GM18907 (cell line): ENCODE measurements around the gene CBFA2T2.
"Not testable (repeated sequence)": the region's sequence is repeated elsewhere in the genome, so short reads cannot be mapped to it uniquely, and the experiment has no call there.

Source experiments
- ATAC-seq: cut with Tn5 transposase; IDR thresholded peaks from one replicate; pipeline ENCODE4 v1.9.1; 2021; ENCODE audit warnings: mild to moderate bottlenecking, moderate library complexity; ENCODE audit not compliant: unreplicated experiment

The CBFA2T2 gene

DNA sequence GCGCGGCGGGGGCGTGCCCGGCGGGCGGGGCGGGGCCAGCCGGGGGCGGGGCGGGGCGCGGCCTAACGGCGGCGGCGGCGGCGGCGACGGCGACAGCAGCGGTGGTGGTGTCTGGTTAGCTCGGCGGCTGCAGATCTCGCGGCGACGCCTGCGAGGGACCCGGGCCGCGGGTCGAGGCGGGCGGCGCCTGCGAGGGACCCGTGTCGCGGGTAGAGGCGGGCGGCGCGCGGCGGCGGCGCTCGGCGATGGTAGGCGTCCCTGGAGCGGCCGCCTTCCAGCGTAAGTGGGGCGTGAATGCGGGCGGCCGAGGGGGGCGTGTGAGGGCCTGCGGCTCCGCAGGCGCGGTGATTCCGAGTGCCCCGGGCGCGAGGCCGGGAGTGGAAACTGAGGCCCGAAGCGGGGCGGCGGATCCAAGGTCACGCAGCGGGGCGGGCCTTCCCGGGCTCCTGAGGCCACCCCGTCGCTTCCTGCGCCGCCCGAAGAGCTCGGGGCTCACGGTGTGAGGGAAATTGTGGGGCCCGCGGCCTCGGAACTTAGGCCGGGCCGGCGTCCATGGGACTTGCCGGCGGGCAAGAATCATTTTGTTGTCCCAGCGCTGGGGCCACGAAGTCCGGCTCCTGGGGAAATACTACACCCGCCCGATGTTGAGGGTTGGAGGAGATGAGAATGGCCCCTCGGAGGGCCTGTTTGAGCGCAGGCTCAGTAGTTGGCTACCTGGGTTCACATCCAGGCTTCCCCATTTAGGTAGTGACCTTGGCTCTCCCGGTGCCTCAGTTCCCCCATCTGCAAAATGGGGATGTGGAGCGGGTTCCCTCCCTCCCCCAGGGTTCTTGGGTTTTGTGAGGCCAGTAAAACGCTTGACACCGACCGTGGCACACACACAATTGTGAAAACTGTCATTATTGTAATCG is at the start of gene CBFA2T2:
Gene CBFA2T2 (plus strand): TSS at position 74 of the 911 bp plus-strand sequence. CDS start 172 bp downstream, at position 246.
- peak; percentile 60 for ATAC-seq

DNA sequence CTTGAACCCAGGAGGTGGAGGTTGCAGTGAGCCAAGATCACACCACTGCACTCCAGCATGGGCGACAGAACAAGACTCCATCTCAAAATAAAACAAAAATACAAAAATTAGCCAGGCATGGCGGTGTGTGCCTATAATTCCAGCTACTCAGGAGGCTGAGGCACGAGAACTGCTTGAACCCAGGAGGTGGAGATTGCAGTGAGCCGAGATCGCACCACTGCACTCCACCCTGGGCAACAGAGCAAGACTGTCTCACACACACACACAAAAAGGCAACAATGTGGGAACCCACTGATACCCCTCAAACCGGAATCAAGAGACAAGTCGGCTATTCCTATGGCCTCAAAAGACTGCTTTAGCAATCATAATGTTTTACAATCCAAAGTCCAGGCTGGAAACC is 49.3 kb upstream of the CBFA2T2 start:
- not testable (repeated sequence) for ATAC-seq

DNA sequence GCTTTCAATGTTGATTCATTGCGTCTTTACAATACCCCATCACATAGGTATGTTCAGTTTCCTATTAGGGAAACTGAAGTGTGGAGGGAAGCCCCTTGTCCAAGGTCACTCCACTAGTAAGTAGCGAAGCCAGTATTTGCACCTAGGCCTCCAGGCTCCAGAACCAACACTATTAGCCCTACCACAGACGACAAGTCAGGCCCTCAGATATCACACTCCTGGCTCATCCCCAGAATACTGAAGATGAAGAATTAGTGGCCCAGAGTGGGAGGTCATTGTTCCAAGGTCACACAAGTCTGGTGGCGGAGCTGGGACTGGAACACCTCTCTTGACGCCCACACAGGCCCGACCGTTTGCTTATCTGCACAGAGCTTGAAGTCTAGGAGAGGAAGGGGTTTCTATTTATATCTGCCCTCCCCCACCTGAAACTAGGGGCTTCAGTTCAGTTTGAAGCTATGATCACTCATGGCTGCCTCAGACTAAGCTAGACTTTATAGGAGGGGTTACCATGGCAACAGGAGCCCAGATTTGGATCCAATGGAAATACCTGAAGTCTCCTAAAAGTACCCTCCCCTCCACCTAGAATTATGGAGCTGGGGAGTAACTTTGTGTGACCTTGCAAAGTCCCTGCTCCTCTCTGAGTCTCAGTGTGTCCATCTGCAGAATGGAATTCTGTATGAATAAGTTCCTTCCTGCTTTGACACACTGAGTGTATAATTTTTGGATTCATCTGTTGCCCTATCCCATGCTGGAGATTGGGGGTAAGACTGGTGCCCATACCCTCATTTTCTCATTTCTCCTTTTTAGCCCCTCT is 48.5 kb upstream of the CBFA2T2 start:
- no peak for ATAC-seq

DNA sequence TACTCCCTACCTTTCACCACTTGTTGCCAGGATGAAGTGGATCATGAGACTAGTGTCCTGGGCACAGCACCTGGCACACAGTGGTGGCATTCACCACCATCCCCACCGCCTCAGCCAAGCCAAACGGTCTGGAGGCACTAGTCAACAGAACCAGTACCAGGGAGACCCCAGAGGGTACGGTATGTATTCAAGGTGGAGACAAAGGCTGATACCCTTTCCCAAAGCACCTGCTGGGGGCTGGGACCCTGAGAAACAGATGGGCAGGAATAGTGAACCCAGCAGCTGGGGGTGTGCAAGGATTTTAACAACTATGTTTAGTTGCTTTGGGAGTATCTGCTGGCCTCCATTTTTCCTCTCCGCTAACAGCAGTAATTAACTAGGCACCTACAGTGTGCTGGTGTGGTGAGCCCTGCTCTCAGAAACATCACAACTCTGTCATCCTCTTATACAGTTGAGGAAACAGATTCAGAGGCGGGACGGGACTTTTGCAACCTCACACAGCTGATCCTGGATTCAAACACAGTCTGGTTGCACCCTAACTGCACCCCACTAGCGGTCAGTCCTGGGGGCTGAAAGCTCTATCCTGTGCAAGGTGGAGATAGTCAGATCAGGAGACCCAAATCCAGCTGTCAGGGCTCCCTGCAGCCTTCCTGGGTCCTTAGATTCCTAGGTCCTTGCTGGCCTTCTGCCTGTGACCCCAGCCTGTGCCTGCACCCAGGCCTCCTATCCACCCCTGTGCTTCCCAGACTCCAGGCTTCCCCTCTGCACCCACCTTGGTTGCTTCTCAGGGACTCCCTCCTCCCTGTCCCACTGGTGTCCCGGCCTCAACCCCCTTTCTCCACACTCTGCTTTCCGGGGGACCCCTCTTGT is 47.5 kb upstream of the CBFA2T2 start:
- no peak for ATAC-seq

DNA sequence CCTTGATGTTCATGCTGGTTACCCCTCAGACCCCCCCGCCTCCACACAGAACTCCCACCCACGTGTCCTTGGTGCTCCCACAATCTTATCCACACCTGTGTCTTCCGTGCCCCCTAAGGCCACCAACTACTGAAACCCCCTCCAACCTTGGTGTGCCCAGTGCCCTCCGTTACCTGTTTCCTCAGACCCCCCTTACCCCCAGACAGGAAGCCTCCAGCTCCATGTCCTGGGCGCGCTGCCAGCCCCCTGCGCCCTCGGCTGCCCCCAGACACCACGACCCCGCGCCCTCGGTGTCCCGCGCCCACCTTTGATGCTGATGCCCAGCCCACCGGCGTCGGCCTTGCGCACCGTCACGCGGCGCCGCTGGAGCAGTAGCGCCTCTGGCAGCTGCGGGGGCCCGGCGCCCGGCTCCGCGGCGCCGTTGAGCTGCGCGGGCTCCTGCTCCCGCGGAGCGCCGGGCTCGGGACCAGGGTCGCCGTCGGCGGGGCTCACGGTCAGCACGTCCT is 46.8 kb upstream of the CBFA2T2 start:
- peak; percentile 15 for ATAC-seq

DNA sequence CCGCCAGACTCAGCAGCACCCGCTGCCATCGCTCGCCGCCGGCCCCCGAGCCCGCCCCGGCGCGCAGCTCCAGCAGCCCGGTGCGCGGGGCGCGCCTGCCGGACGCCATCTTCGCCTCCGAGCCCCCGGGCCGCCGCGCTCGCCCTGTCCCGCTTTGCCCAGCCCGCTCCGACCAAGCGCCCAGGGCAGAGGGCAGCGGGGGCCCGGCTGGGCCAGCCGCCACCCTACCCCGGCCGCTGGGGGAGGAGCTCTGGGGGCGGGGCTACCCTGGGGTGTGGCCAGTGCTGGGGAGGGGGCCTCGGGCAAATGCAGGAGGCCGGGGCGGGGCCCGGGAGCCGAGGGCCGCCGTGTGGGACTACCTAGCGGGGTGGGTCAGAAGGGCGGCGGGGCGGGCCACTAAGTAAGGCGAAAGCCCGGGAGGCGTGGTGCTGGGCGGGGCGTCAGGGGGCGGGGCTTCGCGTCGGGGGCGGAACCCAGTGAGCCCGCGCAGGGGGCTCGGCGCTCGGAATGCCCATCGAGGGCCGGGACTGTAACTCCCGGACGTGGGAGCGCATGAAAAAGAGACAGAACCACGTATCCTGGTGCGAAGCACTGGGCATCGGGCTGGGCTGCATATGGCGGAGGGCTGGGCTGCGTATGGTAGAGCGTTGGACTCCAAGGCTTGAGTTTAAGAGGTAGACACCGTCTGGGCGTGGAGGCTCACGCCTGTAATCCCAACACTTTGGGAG is 46.2 kb upstream of the CBFA2T2 start, which contains the start of gene SNTA1:
Gene SNTA1 (minus strand): TSS at position 252 of the 728 bp plus-strand sequence. CDS start 143 bp downstream, at position 109.
- peak; percentile 75 for ATAC-seq

DNA sequence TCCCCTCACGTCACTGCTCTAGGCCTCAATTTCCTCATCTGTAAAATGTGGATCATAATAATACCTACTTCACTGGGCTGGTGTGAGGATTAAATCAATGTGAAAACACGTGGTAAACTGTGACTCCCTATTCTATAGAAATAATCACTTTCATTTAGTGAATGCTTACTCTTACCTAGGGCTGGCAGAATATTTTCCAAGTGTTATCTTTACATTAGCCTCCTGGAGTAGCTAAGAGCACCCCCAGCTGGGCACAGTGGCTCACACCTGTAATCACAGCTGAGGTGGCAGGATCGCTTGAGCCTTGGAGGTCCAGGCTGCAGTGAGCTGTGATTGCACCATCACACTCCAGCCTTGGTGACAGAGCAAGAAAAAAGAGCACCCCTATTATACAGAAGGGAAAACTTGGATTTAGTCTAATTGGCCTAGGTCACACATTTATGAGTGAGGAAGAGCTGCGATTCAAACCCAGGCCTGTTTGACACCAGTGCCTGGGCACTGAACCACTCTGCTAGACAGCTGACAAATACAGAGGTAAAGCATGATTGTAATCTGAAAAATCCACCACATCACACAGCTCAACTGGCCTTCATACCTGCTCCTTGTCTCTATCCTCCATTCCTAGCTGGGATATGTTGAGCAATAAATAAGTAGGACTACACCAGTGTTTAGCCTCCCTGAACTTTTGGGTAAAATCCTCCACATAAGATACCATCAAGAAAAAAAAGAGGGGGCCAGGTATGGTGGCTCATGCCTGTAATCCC is 44.9 kb upstream of the CBFA2T2 start:
- ATAC-seq: no peak

DNA sequence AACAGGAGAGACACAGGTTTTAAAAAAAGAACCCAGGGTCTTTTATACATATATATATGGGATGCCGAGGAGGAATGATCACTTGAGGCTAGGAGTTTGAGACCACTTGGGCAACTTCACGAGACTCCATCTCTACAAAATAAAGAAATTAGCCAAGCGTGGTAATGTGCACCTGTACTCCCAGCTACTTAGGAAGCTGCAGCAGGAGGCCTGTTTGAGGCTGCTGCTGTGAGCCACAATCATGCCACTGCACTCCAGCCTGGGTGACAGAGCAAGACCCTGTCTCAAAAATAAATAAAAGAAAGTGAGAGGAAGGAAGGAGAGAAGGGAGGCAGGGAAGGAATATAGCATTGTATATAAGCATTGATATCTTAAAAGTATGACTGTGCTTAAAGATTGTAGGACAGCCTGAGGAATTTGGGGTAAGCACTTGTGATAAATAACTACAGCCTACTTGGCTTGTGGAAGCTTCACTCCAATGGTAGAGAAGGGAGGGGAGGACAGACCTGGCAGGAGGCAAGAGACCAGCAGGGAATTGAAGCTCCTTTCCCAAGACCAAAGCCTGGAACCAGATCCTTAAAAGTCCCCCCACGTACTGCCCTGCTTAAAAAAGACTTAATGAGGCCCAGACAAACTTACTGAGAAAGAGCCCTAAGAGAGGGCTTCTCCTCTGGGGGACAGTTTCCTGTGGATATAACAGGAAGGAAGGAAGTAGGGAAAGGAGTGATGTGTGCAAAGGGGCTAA is 43.8 kb upstream of the CBFA2T2 start:
- ATAC-seq: no peak

DNA sequence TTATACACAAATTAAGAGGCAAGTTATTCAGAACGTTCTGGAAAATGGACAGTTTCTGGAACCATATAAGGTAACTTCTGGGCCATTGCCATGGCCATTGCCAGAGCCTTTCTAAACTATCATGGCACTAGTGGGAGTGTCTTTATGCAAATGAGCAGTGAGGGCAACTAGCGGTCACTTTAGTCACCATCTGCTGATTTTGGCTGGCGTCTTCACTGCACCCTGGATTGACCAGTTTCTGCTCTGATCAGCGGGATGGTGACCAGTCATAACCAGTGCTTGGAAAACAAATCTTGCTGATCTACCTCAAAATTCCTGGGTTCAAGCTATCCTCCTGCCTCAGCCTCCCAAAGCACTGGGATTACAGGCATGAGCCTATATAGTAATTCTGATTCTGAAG is 39.0 kb upstream of the CBFA2T2 start:
- ATAC-seq: no peak

DNA sequence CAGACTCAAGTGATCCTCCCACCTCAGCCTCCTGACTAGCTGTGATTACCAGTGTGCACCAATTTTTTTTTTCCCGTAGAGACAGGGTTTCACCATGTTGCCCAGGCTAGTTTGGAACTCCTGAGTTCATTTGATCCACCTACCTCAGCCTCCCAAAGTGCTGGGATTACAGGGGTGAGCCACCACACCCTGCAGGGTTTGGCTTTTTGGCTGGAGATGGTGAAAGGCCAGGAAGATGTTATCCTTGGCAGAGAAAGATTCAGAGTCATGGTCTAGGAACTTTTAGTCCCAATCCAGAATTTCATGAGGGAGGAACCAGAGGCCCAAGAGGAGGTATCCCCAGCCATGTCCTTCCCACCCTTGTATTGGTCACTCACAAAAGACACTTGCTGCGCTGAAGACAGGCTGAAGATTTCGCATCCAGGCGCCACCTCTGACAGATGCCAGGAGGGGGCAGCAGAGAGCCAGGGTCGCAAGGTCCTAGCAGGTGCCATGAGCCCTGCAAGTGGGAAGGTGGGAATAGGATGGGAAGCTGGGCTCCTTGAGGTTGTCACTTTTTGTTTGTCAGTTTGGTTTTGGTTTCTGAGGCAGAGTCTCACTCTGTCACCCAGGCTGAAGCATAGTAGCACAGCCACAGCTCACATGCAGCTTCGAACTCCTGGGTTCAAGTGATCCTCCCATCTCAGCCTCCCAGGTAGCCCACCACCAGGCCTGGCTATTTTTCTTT is 32.8 kb upstream of the CBFA2T2 start:
- ATAC-seq: peak; percentile 61

DNA sequence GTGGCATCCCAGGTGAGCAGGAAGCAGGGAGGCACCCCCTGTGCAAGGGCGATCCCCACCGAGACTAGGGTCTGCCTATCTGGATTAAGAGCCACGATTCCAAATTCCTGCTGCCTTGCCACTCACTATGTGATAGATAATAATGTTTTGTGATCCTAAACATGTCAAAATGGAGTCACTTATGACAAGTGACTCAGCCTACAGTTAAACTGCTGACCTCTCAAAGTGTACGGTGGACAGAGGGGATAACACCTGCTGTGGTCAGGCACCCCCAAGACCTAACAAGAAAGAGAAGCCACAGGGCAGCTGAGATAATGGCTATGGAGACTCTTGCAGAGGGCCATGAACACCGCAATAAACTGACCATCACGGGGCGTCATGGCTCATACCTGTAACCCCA is 30.3 kb upstream of the CBFA2T2 start:
- ATAC-seq: no peak

DNA sequence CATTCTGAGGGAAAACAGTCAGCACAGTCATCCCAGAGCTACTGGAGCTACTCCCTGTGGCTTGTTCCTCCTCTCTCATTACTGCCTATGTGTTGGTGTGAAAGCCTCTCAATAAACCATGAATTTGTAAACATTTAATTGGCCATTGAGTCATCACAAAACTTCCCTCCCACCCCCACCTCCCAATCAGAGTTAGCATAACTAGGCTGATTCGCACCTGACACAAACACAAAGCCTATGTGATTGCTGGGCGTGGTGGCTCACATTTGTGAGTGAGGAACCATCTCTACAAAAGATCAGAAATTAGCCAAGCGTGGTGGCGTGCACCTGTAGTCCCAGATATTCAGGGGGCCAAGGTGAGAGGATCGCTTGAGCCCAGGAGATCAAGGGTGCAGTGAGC is 29.2 kb upstream of the CBFA2T2 start:
- ATAC-seq: no peak

DNA sequence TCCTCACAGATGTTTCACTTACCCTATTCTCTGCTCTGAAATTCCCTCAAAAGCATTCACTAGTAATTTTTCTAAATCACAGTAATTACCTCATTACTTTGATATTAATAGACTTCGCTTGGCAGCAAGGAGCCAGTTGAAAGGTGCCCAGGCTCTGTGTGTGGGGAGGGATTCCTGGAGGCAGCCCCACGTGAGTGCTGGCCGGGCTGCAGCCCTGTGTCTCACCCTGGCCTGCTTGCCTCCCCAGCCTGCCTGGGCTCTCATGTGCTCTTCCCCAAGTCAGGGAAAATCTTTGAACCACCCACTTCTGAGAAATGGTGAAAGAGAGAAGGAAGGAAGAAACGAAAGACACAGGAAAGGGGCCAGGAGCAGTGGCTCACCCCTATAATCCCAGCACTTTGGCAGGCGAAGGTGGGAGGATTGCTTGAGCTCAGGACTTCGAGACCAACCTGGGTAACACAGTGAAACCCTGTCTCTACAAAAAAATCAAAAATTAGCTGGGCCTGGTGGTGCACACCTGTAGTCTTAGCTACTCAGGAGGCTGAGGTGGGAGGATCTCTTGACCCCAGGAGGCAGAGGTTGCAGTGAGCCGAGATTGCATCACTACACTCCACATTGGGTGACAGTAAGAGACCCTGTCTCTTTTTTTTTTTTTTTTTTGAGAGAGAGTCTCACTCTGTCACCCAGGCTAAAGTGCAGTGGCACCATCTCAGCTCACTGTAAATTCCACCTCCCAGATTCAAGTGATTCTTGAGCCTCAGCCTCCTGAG is 26.4 kb upstream of the CBFA2T2 start:
- no peak for ATAC-seq

DNA sequence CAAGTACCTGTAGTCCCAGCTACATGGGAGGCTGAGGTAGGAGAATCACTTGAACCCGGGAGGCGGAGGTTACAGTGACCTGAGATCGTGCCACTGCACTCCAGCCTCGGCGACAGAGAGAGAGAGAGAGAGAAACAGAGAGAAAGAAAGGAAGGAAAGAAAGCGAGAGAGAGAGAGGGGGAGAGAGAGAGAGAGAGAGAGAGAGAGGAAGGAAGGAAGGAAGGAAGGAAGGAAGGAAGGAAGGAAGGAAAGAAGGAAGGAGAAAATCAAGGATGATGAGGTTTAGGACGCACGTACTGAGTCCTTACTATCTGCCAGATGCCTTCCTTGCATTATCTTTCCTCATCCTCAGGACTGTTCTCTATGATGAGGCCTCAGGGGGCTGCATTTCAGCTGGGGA is 25.1 kb upstream of the CBFA2T2 start:
- ATAC-seq: not testable (repeated sequence)

DNA sequence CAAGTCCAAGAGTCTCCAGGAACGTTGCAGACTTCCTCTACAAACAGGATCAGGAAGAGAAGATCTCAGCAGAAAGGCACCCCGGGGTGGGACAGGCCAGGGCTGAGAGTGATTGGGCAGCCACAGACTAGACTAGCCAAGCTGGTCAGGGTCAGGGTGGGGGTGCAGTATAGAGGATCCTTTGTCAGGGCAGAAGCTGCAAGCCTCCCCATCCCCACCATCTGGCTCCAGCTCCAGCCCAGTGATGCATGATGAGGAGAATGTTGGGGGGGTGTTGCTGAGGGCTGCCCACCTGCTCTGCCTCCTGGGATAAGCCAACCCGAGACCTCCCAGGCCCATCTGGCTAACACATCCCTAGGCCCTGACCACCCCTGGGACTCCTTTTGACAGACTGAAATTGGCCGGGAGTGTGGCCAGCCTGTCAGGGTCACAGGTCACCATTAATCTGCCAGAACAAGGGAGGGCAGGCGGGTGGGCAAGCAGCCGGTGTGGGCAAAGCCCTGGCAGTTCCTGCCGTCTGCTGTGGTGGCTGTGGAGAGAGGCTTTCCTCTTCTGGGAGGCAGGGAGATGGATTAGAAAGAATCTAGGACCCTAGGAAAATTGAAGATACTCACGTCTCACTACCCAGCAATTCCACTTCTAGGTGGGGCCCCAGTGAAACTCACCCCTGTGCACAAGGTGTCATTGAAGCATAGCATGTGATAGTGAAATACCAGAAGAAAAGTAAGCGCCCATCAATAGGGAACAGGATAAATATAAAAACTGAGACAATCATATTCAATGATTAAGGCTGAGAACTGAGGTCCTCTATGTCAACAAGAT is 24.2 kb upstream of the CBFA2T2 start:
- ATAC-seq: no peak

DNA sequence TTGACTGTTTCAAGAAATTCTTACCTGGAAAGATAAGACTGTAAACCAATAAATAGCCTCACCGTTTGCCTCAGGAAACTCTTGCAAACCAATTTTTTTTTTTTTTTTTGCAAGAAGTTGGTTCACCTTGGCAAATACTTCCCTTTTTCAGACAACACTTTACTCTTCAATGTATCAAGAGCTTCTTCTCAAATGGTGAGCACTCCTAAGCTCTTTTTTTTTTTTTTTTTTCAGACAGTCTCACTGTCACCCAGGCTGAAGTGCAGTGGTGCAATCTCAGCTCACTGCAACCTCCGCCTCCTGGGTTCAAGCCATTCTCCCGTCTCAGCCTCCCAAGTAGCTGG is 23.6 kb upstream of the CBFA2T2 start:
- ATAC-seq: no peak
